B cell (primary cell): Measurements from ENCODE around the gene YES1. TPM values are rescaled to one million over a fixed set of nuclear protein-coding genes. Genes with fewer than 3 reads are reported as not detected.

Experiments used
- ATAC-seq: fragments of 200-7000 bp; cut with Tn5 transposase; one replicate; pipeline ENCODE4 v1.10.0; 2021; ENCODE audit warnings: low read depth, mild to moderate bottlenecking, moderate number of reproducible peaks, moderate library complexity
- CTCF ChIA-PET: fragments of 350-600 bp; sonication (Branson Sonifier 250); formaldehyde crosslinking; loops from one replicate; lab custom pipeline; 2021; ENCODE audit warnings: antibody characterized with exemption, inconsistent platforms; lab: Charles Lee
- POLR2A ChIA-PET: fragments of 350-600 bp; sonication (Branson Sonifier 250); formaldehyde crosslinking; loops from one replicate; lab custom pipeline; 2021; ENCODE audit warnings: antibody characterized with exemption; lab: Charles Lee
- DNase-seq: peaks from one replicate; pipeline ENCODE4 v3.0.0; 2013
- H2AFZ ChIP-seq: 2 replicates; pipeline ENCODE4 v1.6.1; 2012; ENCODE audit warnings: mild to moderate bottlenecking, low read depth, low read length; ENCODE audit not compliant: insufficient read depth, poor library complexity, severe bottlenecking
- H3K27ac ChIP-seq, 2 donors: 1 replicate in 1 of 2; 2 replicates in 1 of 2; pipeline ENCODE4 v1.5.1; 2012 to 2013; ENCODE audit warnings: low read length in 2 of 2, mild to moderate bottlenecking in 2 of 2, moderate library complexity in 1 of 2
- H3K27me3 ChIP-seq, 4 experiments: fragments of 200-600 bp in 1 of 4; sonication (generic) in 1 of 4; replicated peaks in 1 of 4; 1 replicate in 2 of 4; 2 replicates in 2 of 4; pipeline versions ENCODE4 v1.6.1 to v1.7.0; 2013 to 2016; ENCODE audit warnings: low read length in 3 of 4, mild to moderate bottlenecking in 2 of 4, mixed read lengths in 1 of 4, moderate library complexity in 1 of 4; ENCODE audit not compliant: insufficient read depth in 4 of 4, control insufficient read depth in 3 of 4; ENCODE audit errors: control extremely low read depth in 1 of 4
- H3K36me3 ChIP-seq, 2 experiments: replicated peaks in 1 of 2; 1 replicate in 1 of 2; 2 replicates in 1 of 2; pipeline versions ENCODE4 v1.6.1 to v1.7.1; 2013; ENCODE audit warnings: low read length in 1 of 2; ENCODE audit not compliant: insufficient read depth in 2 of 2, control insufficient read depth in 1 of 2; ENCODE audit errors: control extremely low read depth in 1 of 2, extremely low read depth in 1 of 2
- H3K4me1 ChIP-seq, 2 donors: fragments of 200-600 bp in 1 of 2; sonication (generic) in 1 of 2; 1 replicate in 1 of 2; 2 replicates in 1 of 2; pipeline versions ENCODE4 v1.5.1 to v1.6.1; 2013 to 2017; ENCODE audit warnings: low read length in 2 of 2; ENCODE audit not compliant: control insufficient read depth in 2 of 2, insufficient read depth in 2 of 2
- H3K4me2 ChIP-seq: replicated peaks from 2 replicates; pipeline ENCODE3; 2012; ENCODE audit warnings: mild to moderate bottlenecking, low read depth, low read length; ENCODE audit not compliant: poor library complexity, severe bottlenecking
- H3K4me3 ChIP-seq, 5 experiments: fragments of 200-600 bp in 1 of 5; sonication (generic) in 1 of 5; 1 replicate in 3 of 5; 2 replicates in 2 of 5; pipeline versions ENCODE4 v1.5.1 to v1.7.0; 2011 to 2016; ENCODE audit warnings: low read length in 4 of 5, mild to moderate bottlenecking in 4 of 5, low read depth in 2 of 5, control low read depth in 1 of 5, moderate library complexity in 1 of 5; ENCODE audit not compliant: insufficient read depth in 1 of 5; ENCODE audit errors: control extremely low read depth in 1 of 5, extremely low read depth in 1 of 5
- H3K79me2 ChIP-seq: fragments of 200-600 bp; sonication (generic); one replicate; pipeline ENCODE4 v1.6.0; 2016; ENCODE audit warnings: low read length; ENCODE audit not compliant: control insufficient read depth, insufficient read depth
- H3K9ac ChIP-seq: fragments of 200-600 bp; sonication (generic); 2 replicates; pipeline ENCODE4 v1.6.1; 2017; ENCODE audit warnings: mild to moderate bottlenecking, low read length, moderate library complexity
- H3K9me3 ChIP-seq, 3 donors: one replicate each; pipeline versions ENCODE4 v1.6.1 to v1.7.1; 2013; ENCODE audit warnings: low read length in 2 of 3; ENCODE audit not compliant: control insufficient read depth in 2 of 3, insufficient read depth in 1 of 3; ENCODE audit errors: control extremely low read depth in 1 of 3
- H4K20me1 ChIP-seq: 2 replicates; pipeline ENCODE4 v1.6.0; 2012; ENCODE audit warnings: mild to moderate bottlenecking, low read length; ENCODE audit not compliant: insufficient read depth, control insufficient read depth, poor library complexity, severe bottlenecking
- H3K27ac Mint-ChIP-seq: one replicate; pipeline ENCODE4 v1.8.0; 2021; ENCODE audit warnings: mixed read lengths
- H3K27me3 Mint-ChIP-seq: one replicate; pipeline ENCODE4 v1.8.0; 2021; ENCODE audit warnings: mixed read lengths
- H3K4me1 Mint-ChIP-seq: one replicate; pipeline ENCODE4 v1.8.0; 2021; ENCODE audit warnings: mixed read lengths
- H3K4me3 Mint-ChIP-seq: one replicate; pipeline ENCODE4 v1.8.0; 2021; ENCODE audit warnings: mixed read lengths
- H3K9me3 Mint-ChIP-seq: one replicate; pipeline ENCODE4 v1.8.0; 2022; ENCODE audit warnings: mixed read lengths; ENCODE audit not compliant: insufficient read depth
- CTCF ChIP-seq: fragments of 200-600 bp; IDR thresholded peaks from one replicate; pipeline ENCODE4 v1.8.0; 2022; ENCODE audit warnings: antibody characterized with exemption, mild to moderate bottlenecking
- EZH2 ChIP-seq: IDR thresholded peaks from 2 replicates; pipeline ENCODE4 v1.6.1; 2012; ENCODE audit warnings: borderline replicate concordance, low read depth, mild to moderate bottlenecking, moderate library complexity, low read length; ENCODE audit not compliant: insufficient read depth, poor library complexity, severe bottlenecking
- WGBS: methylation state at CpG from one replicate; pipeline ENCODE4 v1.1.5; 2013; ENCODE audit warnings: missing lambda C conversion rate; ENCODE audit not compliant: insufficient coverage; 5-methylcytosine and 5-hydroxymethylcytosine counted together
- intact Hi-C: fragments of 100-400 bp; cut with micrococcal nuclease; formaldehyde crosslinking; loops from one replicate; pipeline ENCODE4 v1.10.0; 2022
- polyA plus RNA-seq: library from polyadenylated mRNA; depleted of rRNA; stranded (reverse); fragments of >200 nt; gene quantifications from 2 replicates; pipeline ENCODE4 v1.2.3, GENCODE V29; 2012
- total RNA-seq, 2 donors: library from RNA; stranded (reverse); fragments of 120-200 nt in 1 of 2; gene quantifications; 1 replicate in 1 of 2; 2 replicates in 1 of 2; pipeline versions ENCODE4 v1.2.3 to v1.2.4, GENCODE V29; 2013 to 2022

YES1 gene
- total and polyA plus RNA-seq, 2 donors (not counting 1 experiment from before 2014, with no cell fraction given), result 0.30 TPM; not detected in 1

- no peaks in the 10 kb centered on the region for H3K4me1 ChIP-seq
- DNase-seq (no peak), ATAC-seq (no peak)
- peaks cover 2% of the 10 kb centered on the region for H3K9me3 Mint-ChIP-seq
- no peak for TF ChIP-seq CTCF
- no peak for TF ChIP-seq EZH2
- intact Hi-C loops, result no loop called here
- no peaks in the 10 kb centered on the region for H4K20me1 ChIP-seq
- no peak overlapping the region for H3K9ac ChIP-seq
- ChIA-PET CTCF (interaction anchor here (0.8 to 3.3 kb wide), 8 partner anchors 10 to 218 kb away, joined by 3 to 16 read pairs (median 4); no protein-coding TSS in a partner anchor), POLR2A (no interaction called here)
- H3K27me3 ChIP-seq, result peaks cover 0 to 3% (median 0%) of the 10 kb centered on the region in 4 experiments
- no peak overlapping the region for H3K27ac ChIP-seq
- H3K27ac Mint-ChIP-seq, result no peak overlapping the region
- no peak overlapping the region for H2AFZ ChIP-seq
- 57% methylated on average over 7 of the region's 15 CpGs for WGBS
- no peaks in the 10 kb centered on the region for H3K9me3 ChIP-seq
- H3K4me1 Mint-ChIP-seq, result no peaks in the 10 kb centered on the region
- no peak overlapping the region for H3K4me3 ChIP-seq
- no peak overlapping the region for H3K4me3 Mint-ChIP-seq
- peaks cover 10% of the 10 kb centered on the region for H3K27me3 Mint-ChIP-seq
- no peak overlapping the region for H3K4me2 ChIP-seq
- no peaks in the 10 kb centered on the region for H3K79me2 ChIP-seq
- no peaks in the 10 kb centered on the region for H3K36me3 ChIP-seq
Observed at GRCh38 chr18:841647-842370, 29.8 kb upstream of the YES1 start.

GRCh38 chr18:840516-840915 is 28.5 kb upstream of the YES1 start:
- Histone ChIP-seq H3K4me2 (no peak overlapping the region), H3K79me2 (no peaks in the 10 kb centered on the region), H3K4me3 (no peak overlapping the region), H3K27me3 (peaks cover 0 to 3% (median 0%) of the 10 kb centered on the region in 4 experiments), H3K36me3 (no peaks in the 10 kb centered on the region), H3K9me3 (no peaks in the 10 kb centered on the region), H3K4me1 (no peaks in the 10 kb centered on the region), H3K9ac (no peak overlapping the region), H2AFZ (no peak overlapping the region), H3K27ac (no peak overlapping the region), H4K20me1 (no peaks in the 10 kb centered on the region)
- ATAC-seq, result no peak
- Mint-ChIP-seq H3K27ac (no peak overlapping the region), H3K4me1 (no peaks in the 10 kb centered on the region), H3K27me3 (peaks cover 15% of the 10 kb centered on the region), H3K4me3 (no peak overlapping the region), H3K9me3 (peaks cover 2% of the 10 kb centered on the region)
- TF ChIP-seq CTCF (no peak), EZH2 (no peak)
- no peak for DNase-seq
- no CpG with 5 or more reads among the region's 2 CpGs for WGBS
- ChIA-PET POLR2A (no interaction called here), CTCF (interaction anchor here (0.6 to 3.3 kb wide), 7 partner anchors 9 to 701 kb away, joined by 3 to 16 read pairs (median 6); no protein-coding TSS in a partner anchor)
- intact Hi-C loops, result no loop called here
